ENCODE data around the gene SEMA4C.
"Not testable (repeated sequence)": the region's sequence is repeated elsewhere in the genome, so short reads cannot be mapped to it uniquely, and the experiment has no call there.

SEMA4C gene

GRCh38 chr2:96898135-96898505 lies 28.2 kb upstream of the SEMA4C start:
- DNase-seq: no peak

DNA sequence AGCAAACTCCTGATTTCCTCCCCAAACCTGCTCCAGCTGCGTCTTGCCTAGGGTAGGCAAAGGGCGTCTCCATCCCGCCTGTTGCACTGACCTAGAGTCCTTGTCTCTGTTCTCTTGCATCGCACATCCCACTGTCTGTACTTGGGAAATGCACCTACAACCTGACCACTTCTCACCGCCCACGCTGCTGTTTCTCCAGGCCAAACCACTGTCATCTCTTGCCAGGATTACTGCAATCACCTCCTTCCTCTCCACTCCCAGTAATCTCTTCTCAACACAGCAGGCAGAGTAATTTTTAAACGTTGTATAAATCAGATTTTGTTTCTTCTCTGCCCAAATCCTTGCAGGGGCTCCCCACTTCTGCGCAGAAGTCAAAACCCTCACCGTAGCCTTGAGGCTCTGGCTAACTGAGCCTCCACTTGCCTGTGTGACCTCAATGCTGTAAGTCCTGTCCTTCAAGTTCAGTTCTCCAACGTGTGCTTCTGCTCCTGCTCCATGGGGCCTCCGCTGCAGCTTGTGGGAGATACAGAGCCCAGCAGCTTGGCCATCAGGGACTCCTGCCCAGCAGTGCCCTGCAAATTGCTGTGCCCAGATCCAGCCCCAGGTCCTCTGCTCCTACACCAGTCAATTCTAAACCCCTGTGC lies 27.7 kb upstream of the SEMA4C start:
- no peak for DNase-seq

GRCh38 chr2:96895746-96896651 lies 26.1 kb upstream of the SEMA4C start:
- DNase-seq: peak; percentile 74 to 83

DNA sequence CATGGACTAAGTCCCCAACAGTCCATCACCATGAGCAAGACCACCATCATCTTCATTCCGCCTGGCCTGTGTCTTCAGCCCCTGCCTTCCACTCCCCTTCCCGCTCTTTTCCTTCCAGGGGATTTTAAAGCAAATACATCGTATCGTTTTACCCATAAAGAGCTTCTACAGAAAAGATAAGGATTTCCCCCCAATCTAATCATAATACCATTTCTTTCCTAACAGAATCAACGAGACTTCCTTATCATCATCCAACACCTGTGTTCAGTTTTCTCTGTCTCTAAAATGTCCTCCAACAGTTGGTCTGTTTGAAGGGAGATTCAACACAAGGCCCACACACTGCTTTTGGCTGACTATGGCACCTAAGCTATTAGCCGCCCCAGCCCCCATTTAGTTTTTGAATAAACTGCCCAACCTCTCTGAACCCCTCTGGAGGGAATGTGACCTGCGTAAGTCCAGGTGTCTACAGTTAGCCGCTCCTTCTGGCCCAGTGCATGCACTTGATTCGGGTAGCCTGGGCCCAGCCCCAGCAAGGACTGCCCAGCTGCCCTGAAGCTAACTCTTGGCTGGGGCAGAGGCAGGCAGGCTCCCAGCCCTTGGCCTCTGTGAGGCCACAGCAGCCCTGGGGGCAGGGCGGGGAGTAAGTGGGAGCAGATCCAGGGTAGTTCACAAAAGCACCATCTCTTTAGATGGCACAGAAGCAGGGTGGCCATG lies 25.3 kb upstream of the SEMA4C start:
- no peak for DNase-seq

- no peak for DNase-seq
Measured at GRCh38 chr2:96894151-96894531, 24.3 kb upstream of the SEMA4C start.

GRCh38 chr2:96893289-96894150 lies 23.6 kb upstream of the SEMA4C start:
- DNase-seq: no peak

DNA sequence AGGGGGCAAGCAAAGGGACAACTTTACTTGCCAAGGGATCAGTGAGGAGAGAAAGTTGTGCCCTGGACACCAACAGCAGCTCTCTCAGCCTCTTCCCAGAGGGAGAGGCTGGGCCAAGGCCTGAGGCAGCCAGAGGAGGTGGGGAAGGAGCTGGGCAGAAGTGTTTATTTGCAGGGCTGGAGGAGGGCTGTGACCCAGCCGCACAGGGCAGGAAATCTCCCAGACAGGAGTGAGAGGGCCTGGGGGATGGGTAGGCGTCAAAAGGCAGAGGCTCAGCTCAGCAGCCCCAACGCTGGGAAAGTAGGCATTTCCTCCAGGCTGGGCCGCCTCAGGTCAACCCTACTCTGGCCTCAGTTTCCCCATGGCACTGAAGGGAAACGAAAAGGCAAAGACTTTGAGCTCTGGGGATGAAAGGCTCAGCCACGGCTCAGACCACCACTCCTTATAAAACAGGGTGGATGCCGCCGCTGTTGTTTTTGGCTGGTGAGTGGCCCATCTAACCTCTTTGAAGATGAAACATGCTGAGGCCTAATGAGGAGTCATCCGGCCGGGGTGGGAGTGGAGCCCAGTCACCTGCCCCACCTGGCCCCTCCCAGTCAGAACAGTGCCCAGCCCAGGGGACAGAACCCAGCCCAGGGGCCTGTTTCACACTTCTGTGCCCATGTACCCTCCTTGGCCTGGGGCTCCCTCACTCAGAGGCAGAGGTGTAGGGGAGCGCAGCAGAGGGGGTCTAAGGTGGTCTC lies 21.9 kb upstream of the SEMA4C start:
- DNase-seq: no peak

DNA sequence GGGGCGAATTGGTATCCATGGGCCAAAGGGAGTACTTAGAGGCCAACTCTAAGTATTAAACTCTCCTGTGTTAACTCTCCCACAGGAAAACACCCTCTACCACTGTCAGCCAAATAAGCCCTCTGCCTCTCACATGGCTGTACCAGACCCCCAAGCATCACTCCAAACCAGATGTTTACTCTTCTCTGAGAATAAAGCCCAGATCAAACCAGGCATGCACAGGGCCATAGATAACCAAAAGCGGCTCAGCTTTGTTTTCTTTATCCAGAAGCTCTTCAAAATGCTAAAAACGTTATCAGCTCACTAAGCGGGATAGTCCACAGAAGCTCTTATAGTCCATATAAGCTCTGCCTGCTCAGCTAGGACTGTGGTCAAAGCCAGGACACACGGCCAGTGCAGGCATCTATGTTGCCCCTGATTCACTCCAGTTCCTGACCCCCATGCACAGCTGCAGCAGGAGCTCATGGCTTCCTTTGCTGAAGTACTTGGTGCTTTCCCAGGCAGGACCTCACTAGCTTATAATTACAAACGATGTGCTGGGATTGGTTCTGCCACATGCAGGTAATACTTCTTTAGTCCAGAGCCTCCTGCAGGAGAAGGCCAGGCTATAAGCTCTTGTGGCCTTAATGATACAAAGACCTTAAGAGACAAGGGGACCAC lies 21.0 kb upstream of the SEMA4C start:
- DNase-seq: no peak

- DNase-seq: no peak
Measured at GRCh38 chr2:96890252-96890651, 20.4 kb upstream of the SEMA4C start.

DNA sequence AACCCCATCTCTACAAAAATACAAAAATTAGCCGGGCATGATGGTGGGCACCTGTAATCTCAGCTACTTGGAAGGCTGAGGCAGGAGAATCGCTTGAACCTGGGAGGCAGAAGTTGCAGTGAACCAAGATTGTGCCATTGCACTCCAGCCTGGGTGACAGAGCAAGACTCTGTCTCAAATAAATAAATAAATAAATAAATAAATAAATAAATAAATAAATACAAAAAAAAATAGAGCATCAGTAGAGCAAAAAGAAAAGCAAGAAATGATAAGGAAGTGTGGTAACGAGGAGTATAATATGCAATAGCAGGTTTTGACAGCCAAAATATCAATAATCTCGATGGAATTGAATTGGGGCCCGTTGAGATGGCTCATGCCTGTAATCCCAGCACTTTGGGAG lies 19.6 kb upstream of the SEMA4C start:
- not testable (repeated sequence) for DNase-seq

DNA sequence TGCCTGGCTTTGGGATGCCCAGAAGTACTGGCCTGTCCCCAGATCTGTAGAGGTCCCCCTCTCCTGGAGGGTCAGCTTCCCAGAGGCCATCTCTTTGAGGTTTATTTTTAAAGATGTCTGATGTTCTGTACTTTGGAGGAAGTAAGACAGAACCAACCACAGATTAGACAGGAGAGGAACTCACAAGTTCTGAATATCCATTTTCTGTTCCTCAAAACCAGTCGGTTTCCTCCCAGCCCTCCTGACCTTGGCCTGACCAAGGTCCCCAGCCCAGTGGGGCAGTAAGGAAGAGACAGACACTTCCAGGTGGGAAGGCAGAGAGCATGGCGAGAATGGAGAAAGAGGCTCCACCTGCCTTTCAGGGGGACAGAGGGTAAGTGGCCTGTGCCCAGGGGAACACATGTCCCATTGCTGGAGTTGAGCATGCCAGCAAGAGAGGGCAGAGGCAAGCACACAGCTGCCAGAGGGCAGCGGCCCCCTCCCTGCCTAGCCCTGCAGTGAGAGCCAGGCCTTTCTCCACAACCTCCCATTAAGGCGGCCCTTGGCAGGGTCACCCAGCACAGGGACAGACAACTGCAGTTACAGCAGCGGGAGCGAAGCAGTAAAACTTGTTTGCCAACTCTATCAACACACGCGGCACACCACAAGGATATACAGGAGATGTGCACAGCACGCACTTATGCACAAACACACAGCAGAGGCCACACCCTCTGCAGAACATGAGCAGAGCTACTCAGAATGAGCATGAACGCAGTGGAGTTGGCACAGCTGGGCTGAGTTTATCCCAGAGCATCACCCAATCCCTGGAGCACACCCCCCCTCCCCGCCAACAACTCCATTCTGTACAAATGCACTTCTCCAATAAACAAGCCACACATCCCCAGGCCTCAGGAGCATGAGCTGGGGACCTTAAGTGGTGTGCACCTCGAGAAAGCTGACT lies 18.5 kb upstream of the SEMA4C start:
- peak in 1 of 2 experiments; percentile 61 for DNase-seq

- no peak for DNase-seq
Measured at GRCh38 chr2:96887493-96888012, 17.7 kb upstream of the SEMA4C start.

DNA sequence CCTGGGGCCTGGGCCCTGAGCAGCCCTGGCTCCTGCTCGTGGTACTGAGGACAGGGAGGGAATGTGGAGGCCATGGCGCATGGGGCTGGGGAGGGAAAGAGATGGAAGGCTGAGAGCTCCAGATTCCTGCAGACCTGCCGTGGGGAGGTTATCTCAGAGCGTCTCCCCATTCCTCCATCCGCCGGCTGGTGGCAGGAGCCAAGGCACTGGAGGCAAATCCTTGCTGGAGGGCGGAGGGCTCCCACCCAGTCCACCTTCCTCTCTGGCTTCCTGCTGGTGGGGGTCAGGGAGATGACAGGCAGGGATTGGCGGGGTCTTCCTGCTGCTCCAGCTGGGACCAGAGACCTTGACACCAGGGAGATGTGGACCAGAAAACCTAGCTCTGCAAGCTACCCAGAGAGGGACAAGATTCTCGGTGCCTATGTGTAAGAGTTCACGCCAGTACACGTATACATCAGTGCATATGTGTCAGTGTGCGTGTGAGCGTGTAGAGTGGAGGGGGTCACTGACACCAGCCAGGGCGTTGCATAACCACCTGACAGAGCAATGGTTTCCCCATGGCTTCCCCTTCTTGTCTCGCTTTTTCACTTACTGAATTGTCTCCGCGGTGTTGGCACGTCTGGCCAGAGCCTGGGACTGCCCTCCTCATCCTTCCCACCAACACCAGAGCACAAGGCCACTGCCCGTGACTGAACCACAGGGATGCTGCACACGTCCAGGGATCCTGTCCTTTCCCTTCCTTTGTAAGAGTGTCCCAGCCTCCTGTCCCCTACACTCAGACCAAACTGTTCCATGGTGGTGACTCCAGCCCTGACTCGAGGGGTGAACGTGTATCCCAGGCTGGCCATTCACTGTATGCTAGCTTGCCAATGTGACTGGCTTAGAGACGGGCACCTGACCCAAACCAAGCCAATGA lies 15.8 kb upstream of the SEMA4C start:
- DNase-seq: no peak

DNA sequence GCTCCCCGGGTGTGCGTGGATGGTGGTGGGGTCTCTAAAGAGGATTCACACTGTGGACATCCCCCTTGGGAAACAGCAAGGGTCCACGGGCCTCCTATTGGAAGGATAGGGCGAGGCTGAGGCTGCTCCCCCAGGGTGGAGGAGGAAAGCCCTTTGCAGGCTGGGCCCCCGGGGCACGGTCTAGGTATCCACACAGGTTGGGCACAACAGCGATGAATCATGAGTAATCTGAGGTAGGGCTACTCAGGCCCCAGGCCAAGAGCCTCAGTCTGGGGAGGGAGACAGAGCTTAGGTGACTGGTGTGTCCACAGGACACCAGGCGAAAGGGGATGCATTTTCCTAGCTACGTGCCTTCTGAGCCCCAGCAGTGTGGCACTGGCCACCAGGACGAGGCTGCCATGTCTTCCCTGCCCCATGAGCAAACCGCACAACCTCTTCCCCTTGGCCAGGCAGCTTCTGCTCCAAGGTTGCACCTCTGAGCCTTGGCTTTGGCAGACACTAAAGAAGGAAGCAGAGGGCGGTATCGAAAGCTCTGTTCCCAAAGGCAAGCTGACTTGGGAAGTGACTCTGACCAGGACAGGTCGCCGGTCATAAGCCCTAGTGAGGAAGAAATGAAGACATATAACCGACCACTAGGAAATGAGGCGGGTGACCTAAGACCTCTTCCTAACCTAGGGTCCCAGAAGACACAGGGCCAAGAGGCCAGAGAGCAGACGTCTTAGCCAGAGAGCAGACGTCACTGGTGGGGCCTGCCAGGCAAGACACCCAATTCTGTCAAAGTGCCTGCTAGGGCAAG lies 14.6 kb upstream of the SEMA4C start:
- no peak for DNase-seq

- DNase-seq: no peak
Measured at GRCh38 chr2:96883306-96883705, 13.4 kb upstream of the SEMA4C start.

- no peak for DNase-seq
Measured at GRCh38 chr2:96882906-96883305, 13.0 kb upstream of the SEMA4C start.

DNA sequence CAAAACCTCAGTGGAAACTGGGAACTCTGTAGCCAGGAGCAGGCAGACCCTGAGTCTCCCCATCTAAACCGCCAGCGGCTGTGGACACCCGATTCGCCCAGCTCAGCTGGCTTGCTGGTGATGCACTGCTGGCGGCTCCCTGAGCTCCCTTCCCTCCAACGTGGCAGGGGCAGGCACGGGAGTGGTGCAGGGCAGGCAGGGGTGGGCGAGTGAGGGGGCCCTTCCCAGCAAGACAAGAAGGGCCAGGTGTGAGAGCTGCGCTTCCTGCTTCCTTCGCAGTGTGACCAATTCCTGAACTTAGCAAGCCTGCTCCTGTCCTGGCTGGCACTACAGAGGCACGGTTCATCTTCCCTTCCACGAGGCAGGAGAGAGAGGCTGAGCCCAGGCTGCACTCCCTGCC lies 12.3 kb upstream of the SEMA4C start:
- DNase-seq: no peak
